Stomach smooth muscle (tissue), 2 donors: ENCODE results near the gene DTNB.

Experiments used
- H3K27ac ChIP-seq: one replicate; pipeline ENCODE4 v1.7.0; 2013; ENCODE audit warnings: mild to moderate bottlenecking, low read length, inconsistent platforms
- H3K27me3 ChIP-seq, 2 donors: one replicate each; pipeline ENCODE4 v1.7.0; 2013; ENCODE audit warnings: low read length in 2 of 2; ENCODE audit not compliant: insufficient read depth in 2 of 2, control insufficient read depth in 1 of 2
- H3K36me3 ChIP-seq, 2 donors: one replicate each; pipeline ENCODE4 v1.7.0; 2013; ENCODE audit warnings: low read length in 2 of 2; ENCODE audit not compliant: control insufficient read depth in 2 of 2, insufficient read depth in 2 of 2
- H3K4me1 ChIP-seq: one replicate; pipeline ENCODE4 v1.7.0; 2013; ENCODE audit warnings: low read length; ENCODE audit not compliant: control insufficient read depth, insufficient read depth
- H3K4me3 ChIP-seq, 2 donors: one replicate each; pipeline ENCODE4 v1.7.0; 2013; ENCODE audit warnings: low read length in 2 of 2
- H3K9ac ChIP-seq, 2 donors: one replicate each; pipeline ENCODE4 v1.7.0; 2013; ENCODE audit warnings: low read length in 2 of 2, mild to moderate bottlenecking in 1 of 2
- H3K9me3 ChIP-seq, 2 donors: one replicate each; pipeline ENCODE4 v1.7.0; 2013; ENCODE audit warnings: low read length in 2 of 2; ENCODE audit not compliant: control insufficient read depth in 2 of 2
- donor health status: healthy.
- donor health status: Pancreatic carcinoma.

The DTNB gene

GRCh38 chr2:25330273-25330672, 343.1 kb downstream of the DTNB start:
- Histone ChIP-seq H3K9ac (no peak overlapping the region), H3K4me3 (no peak overlapping the region), H3K4me1 (peaks cover 55% of the 10 kb centered on the region), H3K9me3 (peaks cover 3 to 7% of the 10 kb centered on the region in 2 donors), H3K27me3 (no peaks in the 10 kb centered on the region), H3K36me3 (peaks cover 3 to 12% of the 10 kb centered on the region in 2 donors), H3K27ac (no peak overlapping the region)

- Histone ChIP-seq H3K4me1 (peaks cover 72% of the 10 kb centered on the region), H3K27ac (no peak overlapping the region), H3K9ac (peak overlapping the region in 1 of 2 donors; percentile 5)
These were observed 345.0 kb downstream of the DTNB start for GRCh38 chr2:25328152-25329085.

More at GRCh38 chr2:25328152-25329085, 345.0 kb downstream of the DTNB start:
- Histone ChIP-seq H3K27me3 (no peaks in the 10 kb centered on the region), H3K36me3 (peaks cover 3 to 12% of the 10 kb centered on the region in 2 donors), H3K9me3 (peaks cover 3 to 7% of the 10 kb centered on the region in 2 donors), H3K4me3 (no peak overlapping the region)
